NCI-H1417 (cell line): ENCODE data around the gene SLC39A11.

Experiments used
- DNase-seq, 3 experiments: peaks; one replicate each; lab custom pipeline; 2025; lab: John Stamatoyannopoulos, UW

The SLC39A11 gene

GRCh38 chr17:72870367-72870985 is 222.0 kb downstream of the SLC39A11 start:
- DNase-seq = no peak

DNA sequence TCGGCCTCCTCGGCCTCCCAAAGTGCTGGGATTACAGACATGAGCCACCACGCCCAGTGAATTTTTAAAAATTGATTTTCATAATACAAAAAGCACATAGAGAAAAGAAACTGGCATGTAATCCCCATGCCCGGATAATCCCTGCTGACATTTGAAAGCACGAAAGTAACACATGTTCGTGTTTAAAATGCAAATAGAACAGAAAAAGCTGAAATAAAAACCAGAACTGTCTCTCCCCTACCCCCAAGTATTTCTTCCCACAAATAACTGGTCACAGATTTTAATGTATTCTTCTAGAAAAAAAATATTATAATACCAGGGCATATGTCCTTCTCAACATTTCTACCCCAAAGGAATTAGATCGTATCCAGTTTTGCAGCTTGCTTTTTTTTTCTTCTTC is 222.9 kb downstream of the SLC39A11 start:
- no peak for DNase-seq

GRCh38 chr17:72865954-72866353 is 226.5 kb downstream of the SLC39A11 start:
- DNase-seq = no peak

DNA sequence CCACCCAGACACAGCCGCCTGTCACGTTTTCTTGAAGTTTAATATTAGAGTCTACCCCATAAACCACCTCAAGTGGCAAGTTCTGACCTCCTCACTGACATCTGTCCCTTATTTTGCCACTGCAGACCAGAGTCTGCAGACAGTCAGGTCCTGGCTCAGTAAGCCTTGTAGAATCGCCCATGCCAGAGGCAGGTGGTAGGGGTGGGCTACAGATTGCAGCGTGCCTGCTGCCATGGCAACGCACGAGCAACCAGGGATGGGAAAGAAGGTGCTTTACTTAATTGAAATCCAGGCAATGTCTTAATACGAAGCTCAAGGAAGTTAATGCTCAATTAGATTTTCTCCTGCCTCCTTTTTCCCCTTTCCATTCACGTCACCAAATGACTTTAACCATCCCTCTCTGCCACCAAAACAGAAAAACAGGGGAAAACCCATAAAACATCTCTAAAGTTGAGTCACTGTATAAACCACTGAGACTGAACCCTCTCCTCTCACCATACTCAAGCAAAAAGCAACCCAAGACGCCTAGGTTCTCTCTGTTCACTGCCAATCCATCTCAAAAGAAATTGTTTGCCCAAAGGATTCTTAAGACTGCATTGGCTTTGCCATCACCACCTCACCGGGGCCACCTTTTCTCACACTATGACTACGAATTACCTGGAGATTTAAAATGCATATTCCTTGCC is 228.8 kb downstream of the SLC39A11 start:
- DNase-seq = peak in 2 of 3 experiments; percentile 4 to 41

- DNase-seq = peak; percentile 27 to 72 (median 52)
Measured at GRCh38 chr17:72862276-72862999, 230.1 kb downstream of the SLC39A11 start.

GRCh38 chr17:72861811-72862210 is 230.7 kb downstream of the SLC39A11 start:
- no peak for DNase-seq

DNA sequence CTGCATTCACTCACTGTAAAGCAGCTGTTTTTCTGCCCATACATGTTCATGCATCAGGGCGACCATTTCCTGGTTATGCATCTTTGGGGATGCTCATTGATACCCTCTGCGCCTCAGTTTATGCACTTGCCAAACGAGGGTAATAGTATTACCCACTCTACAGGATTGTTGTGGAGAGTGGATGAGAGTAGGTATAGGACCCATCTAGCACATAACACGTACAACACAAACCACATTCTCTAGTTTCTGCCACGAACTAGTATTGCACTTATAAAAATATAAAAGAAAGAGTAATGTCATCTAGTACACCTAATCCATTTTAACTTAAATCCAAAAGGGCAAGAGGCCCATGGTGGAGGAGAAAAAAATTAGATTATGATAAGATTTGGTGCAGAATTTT is 231.7 kb downstream of the SLC39A11 start:
- no peak for DNase-seq

GRCh38 chr17:72858826-72859495 is 233.5 kb downstream of the SLC39A11 start:
- DNase-seq = no peak

DNA sequence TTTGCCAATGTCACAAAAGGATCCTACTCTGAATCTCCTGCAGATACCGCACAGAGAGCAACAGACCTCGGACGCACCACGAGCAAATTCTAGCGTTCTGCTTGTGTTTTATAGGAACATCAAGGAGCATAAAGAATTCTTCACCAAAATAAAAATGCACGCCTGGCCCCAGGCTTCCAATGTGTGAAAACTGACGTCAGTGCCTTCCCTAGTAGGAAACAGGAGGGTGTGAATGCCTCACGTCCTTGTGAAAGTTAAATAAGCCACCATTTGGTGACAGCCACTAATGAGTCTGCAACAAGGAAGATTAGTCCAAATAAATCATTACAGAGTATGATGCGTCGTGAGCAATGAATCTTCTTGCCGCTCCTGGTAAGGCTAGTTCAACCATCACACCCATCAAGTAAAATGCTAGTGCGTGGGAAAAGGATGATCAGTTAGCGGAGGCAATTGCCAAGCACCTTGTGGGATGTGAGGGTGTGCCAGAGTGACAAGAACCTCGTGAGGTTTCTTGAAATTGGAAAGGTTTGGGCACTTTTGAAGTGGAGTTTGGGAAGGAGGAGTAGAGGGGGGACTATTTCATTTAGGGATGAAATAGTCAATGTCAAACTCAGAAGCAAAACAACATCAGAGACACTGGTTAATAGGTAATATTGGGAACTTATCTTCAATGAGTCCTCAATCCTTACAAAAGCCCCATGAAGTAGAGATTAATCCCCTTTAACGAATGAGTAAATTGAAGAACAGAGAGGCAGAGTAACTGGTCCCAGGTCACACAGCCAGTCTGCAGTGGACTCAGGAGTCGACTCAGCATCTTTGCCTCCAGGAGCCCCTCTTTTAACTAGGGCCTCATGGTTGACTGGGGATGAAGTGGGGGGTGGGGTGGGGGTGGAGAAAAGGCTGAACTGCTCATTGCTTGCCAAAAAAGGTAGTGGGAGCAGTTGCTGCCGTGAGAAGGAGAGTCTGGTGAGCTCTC is 238.8 kb downstream of the SLC39A11 start:
- DNase-seq = no peak

DNA sequence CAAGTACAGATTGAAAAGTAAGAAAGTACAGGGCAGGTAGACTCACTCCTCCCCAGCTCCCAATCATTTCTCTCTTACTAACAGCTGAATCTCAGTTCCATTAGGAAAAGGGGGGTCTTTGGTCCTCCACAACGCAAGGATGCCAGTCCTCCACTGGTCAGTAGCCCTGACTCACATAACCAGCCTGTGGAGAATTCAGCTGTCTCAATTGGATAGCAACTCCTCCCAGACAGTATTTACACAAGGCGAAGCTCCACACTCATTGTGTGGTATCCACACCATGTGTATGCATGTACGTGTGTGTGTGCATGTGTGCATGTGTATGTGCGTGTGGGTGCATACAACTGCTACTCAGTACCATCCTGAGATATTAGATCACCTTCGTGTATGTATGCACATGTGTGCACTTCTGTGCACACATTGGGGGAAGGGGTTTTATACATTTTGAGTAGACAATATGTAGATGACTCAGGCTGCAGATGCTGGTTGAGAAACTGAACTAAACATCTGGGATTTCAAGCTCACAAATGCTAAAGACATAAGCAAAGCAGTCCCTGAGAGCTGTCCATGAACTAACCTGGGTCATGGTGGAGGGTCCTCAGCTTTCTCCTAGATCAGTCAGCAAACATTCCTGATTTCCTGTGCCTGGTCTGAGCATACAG is 240.1 kb downstream of the SLC39A11 start:
- peak in 1 of 3 experiments; percentile 3 for DNase-seq

DNA sequence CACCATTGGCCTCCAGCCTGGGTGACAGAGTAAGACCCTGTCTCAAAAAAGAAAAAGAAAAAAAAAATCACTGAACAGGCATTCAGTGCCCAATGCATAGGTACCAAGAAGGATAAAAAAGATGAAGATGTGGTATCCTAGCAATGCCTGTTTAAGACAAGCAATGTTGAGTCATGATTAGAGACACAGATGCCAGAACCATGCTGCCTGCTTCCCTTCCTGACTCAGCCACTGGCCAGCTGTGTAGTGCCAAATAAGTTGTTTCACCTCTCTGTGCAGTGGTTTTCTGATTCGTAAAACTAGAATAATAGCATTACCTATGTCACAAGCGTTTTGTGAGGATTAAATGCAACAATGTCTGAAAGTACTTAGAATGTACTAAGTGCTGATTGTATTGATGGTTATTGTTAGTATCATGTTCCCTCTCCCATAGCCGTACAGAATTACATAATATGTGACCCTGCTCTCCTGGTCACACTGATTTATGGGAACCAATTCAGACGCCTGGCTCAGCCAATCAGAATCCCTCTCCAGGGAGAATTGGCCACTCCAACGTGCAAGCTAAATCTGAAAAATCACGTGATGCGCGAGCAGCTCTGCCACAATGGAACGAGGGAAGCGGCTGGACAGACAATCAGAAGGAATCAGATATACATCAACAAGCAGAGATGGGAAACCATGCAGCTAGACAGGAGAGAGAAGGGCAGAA is 241.9 kb downstream of the SLC39A11 start:
- DNase-seq = peak in 1 of 3 experiments; percentile 25

DNA sequence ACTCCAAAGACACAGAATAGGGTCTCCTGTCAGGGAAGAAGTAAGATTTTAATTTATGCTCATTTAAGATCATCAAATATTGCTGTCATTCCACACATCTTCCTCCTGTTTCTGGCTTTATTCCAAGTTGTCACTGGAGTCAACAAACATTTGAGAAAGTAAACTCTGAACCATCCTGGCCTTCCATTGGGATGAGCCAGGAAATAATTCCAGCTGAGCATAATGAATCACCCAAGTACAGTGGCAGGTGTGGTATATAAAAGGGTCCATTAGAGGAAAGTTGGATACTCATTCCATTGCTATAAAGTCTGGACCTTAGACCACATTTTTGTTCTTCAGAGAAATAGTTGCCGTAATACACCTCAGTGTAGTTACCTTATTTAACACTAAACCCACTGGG is 246.1 kb downstream of the SLC39A11 start:
- peak in 2 of 3 experiments; percentile 6 to 10 for DNase-seq

DNA sequence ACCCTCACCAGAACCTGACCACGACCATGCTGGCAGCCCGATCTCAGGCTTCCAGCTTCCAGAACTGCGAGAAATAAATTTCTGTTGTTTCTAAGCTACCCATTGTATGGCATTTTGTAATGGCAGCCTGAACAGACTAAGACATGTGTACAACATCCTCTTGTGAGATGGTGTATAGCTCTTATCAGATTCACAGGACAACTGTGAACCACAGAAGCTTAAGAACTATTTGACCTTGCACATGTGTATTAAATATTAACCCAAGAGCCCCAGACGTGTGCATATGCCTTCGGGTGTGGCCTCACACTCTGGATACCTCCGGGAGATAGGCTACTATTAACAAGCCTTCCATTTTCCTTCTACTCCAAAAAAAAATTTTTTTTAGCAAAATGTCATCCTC is 248.9 kb downstream of the SLC39A11 start:
- DNase-seq = no peak

DNA sequence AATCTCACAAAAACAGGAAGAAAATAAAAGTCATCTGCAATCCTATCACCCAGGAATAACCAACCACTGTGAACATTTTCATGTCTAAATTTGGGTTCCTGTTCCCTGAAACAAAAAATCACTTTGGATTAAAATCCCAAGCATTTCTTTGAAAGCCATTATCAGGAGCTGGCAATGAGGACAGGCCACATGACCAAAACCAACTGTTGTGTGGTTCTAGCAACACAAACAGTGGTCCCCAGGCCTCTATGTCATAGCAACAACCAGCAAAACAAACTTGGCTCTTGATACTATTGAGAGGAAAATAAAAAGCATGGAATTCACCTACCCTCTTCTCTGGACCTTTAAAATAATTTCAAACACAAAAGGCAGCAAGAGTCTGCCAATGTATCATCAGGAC is 252.5 kb downstream of the SLC39A11 start:
- no peak for DNase-seq

DNA sequence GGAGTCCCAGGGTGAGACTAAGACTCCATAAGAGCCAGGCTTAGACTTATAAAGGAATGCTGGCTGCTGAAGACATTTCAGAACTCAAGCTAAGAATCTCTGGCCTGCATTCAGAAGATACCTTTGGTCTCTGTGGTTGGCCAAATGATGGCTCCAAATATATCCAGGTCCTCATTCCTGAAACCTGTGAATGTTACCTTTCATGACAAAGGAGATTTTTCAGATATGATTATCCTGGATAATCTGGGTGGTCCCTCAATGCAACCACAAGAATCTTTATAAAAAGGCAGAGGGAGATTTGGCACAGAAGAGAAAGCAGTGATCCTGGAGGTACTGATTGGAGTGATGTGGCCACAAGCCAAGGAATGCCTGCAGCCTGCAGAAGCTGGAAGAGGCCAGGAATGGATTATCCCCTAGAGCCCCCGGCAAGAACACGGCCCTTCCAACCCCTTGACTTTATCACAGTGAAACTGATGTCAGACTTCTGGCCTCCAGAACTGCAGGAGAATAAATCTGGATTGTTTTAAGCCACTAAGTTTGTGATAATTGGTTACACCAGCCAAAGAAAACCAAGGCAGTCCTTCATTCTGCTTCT is 253.3 kb downstream of the SLC39A11 start:
- DNase-seq = no peak

GRCh38 chr17:72838581-72838980 is 253.9 kb downstream of the SLC39A11 start:
- no peak for DNase-seq

DNA sequence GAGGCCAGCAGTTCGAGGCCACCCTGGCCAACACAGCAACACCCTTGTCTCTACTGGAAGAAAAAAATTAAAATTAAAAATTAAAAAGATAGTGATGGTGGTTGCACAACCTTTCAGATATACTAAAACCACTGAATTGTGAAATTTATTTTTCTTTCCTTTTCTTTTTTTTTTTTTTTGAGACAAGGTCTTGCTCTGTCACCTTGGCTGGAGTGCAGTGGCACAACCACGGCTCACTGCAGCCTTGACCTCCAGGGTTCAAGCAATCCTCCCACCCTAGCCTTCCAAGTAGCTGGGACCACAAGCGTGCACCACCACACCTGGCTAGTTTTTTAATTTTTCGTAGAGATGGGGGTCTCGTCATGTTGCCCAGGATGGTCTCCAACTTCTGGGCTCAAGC is 254.4 kb downstream of the SLC39A11 start:
- no peak for DNase-seq

DNA sequence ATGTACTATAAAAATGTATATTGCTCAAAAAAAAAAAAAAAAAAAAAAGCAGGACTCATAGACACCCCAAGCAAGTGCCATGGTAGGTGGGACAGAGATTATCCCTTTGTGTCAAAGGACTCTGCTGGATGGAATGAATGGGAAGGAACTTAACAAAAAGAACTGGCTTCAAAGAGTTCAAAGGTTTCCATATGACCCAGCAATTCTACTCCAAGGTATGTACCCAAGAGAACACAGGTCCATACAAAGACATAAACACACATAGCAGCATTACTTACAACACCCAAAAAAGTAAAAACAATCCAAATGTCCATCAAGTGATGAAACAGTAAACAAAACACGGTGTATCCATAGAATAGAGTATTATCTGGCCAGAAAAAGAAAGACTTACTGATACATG is 255.2 kb downstream of the SLC39A11 start:
- no peak for DNase-seq

DNA sequence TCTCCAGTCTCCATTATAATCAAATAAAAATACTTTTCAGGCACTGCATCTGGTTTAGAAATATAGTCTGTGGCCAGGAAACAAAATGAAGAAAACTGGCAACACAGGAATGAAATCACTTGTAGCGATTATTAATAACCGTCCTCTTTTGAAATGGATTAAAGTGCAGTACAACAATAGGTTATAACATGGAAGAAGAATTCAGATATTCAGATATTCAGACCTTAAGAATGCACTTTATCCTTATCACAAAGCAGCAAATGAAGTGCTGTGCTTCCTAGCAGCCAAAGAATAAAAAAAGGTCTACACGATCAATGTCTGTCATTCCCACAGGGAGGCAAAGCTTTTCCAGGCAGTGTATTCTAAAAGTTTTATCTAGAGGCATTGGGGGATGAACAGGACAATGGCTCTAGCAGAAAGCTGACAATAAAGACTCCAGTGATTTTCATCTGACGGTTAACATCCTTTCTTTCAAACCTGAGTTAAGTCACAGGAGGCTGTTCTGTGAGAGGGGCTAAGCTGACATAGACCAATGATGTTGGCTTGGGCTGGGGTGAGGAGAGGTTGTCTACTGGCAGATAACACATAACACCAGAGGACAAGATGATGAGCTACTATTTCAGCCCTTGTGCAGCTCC is 259.2 kb downstream of the SLC39A11 start:
- no peak for DNase-seq
